B cell (primary cell): ENCODE data around the gene MORN4.

Experiments
- CTCF ChIP-seq: fragments of 200-600 bp; IDR thresholded peaks from one replicate; pipeline ENCODE4 v1.8.0; 2022; ENCODE audit warnings: antibody characterized with exemption, mild to moderate bottlenecking
- EZH2 ChIP-seq: IDR thresholded peaks from 2 replicates; pipeline ENCODE4 v1.6.1; 2012; ENCODE audit warnings: borderline replicate concordance, low read depth, mild to moderate bottlenecking, moderate library complexity, low read length; ENCODE audit not compliant: insufficient read depth, poor library complexity, severe bottlenecking

- TF ChIP-seq CTCF (no peak), EZH2 (no peak)
These were observed 34.2 kb upstream of the MORN4 start for GRCh38 chr10:97667463-97667862.
